ENCODE results near the gene ZBTB20.

ZBTB20 gene

GRCh38 chr3:114290911-114291901, 855.9 kb downstream of the ZBTB20 start:
- TF ChIP-seq ZNF274 (IDR thresholded peaks at IDR 0.05; ENCODE audit: low read depth, low read length) = no peak

GRCh38 chr3:114286266-114286665, 860.8 kb downstream of the ZBTB20 start:
- TF ChIP-seq ZNF274 (IDR thresholded peaks at IDR 0.05; ENCODE audit: low read depth, low read length) = no peak
- no peak overlapping the region for H3K4me3 ChIP-seq (ENCODE audit: low read length)

More at GRCh38 chr3:114290911-114291901, 855.9 kb downstream of the ZBTB20 start:
- no peak overlapping the region; the same call in 1 of the 2 replicates for H3K4me3 ChIP-seq (ENCODE audit: low read length)

- no peak overlapping the region for H3K4me3 ChIP-seq (ENCODE audit: low read length)
- TF ChIP-seq ZNF274 (IDR thresholded peaks at IDR 0.05; ENCODE audit: low read depth, low read length) = no peak
Observed at GRCh38 chr3:114285648-114286230, 861.3 kb downstream of the ZBTB20 start.

GRCh38 chr3:114284644-114285043, 862.4 kb downstream of the ZBTB20 start:
- no peak overlapping the region for H3K4me3 ChIP-seq (ENCODE audit: low read length)
- TF ChIP-seq ZNF274 (IDR thresholded peaks at IDR 0.05; ENCODE audit: low read depth, low read length) = no peak

Measured in GM08714 (cell line).